Muscle layer of duodenum (tissue), 2 donors: ENCODE results near the gene HTR3B.

Source experiments
- H3K27ac ChIP-seq: one replicate; pipeline ENCODE4 v1.7.0; 2013; ENCODE audit warnings: mild to moderate bottlenecking, low read length
- H3K27me3 ChIP-seq: one replicate; pipeline ENCODE4 v1.7.0; 2013; ENCODE audit warnings: low read depth, mild to moderate bottlenecking, control low read depth, low read length
- H3K36me3 ChIP-seq, 2 donors: one replicate each; pipeline ENCODE4 v1.7.0; 2013; ENCODE audit warnings: low read length in 2 of 2, control low read depth in 1 of 2, mild to moderate bottlenecking in 1 of 2; ENCODE audit not compliant: insufficient read depth in 2 of 2, control insufficient read depth in 1 of 2
- H3K4me1 ChIP-seq, 2 donors: one replicate each; pipeline ENCODE4 v1.7.0; 2013; ENCODE audit warnings: low read length in 2 of 2, mild to moderate bottlenecking in 2 of 2, control low read depth in 1 of 2, moderate library complexity in 1 of 2; ENCODE audit not compliant: insufficient read depth in 2 of 2, control insufficient read depth in 1 of 2
- H3K4me3 ChIP-seq, 2 donors: one replicate each; pipeline ENCODE4 v1.7.0; 2013; ENCODE audit warnings: low read length in 2 of 2, low read depth in 1 of 2, mild to moderate bottlenecking in 1 of 2
- H3K9me3 ChIP-seq, 2 donors: one replicate each; pipeline ENCODE4 v1.7.0; 2013; ENCODE audit warnings: low read length in 2 of 2, control low read depth in 1 of 2, mild to moderate bottlenecking in 1 of 2; ENCODE audit not compliant: control insufficient read depth in 1 of 2
- donor health status: healthy.

The HTR3B gene

GRCh38 chr11:113994077-113994954 lies 89.7 kb downstream of the HTR3B start:
- Histone ChIP-seq H3K9me3 (no peaks in the 10 kb centered on the region), H3K4me1 (no peaks in the 10 kb centered on the region), H3K36me3 (no peaks in the 10 kb centered on the region), H3K4me3 (no peak overlapping the region), H3K27me3 (no peaks in the 10 kb centered on the region), H3K27ac (no peak overlapping the region)
